Measurements from ENCODE around the gene DIP2C.
"Not testable (repeated sequence)": the region's sequence is repeated elsewhere in the genome, so short reads cannot be mapped to it uniquely, and the experiment has no call there.

The DIP2C gene

GRCh38 chr10:697097-697875 lies 7.8 kb upstream of the DIP2C start:
- DNase-seq, result no peak

GRCh38 chr10:695396-695795 lies 5.9 kb upstream of the DIP2C start:
- DNase-seq, result no peak

GRCh38 chr10:693506-693905 lies 4.0 kb upstream of the DIP2C start:
- no peak for DNase-seq

- DNase-seq, result no peak
Observed at GRCh38 chr10:692682-693351, 3.3 kb upstream of the DIP2C start.

- no peak for DNase-seq
Observed at GRCh38 chr10:691216-691615, 1.7 kb upstream of the DIP2C start.

GRCh38 chr10:690372-691161 lies 1.1 kb upstream of the DIP2C start:
- DNase-seq, result no peak

- no peak for DNase-seq
Observed at GRCh38 chr10:689121-689451, 382 bp downstream of the DIP2C start.

GRCh38 chr10:688312-689120 lies 952 bp downstream of the DIP2C start:
- DNase-seq, result no peak

- no peak for DNase-seq
Observed at GRCh38 chr10:687583-688311, 1.7 kb downstream of the DIP2C start.

GRCh38 chr10:686155-686931 lies 3.1 kb downstream of the DIP2C start:
- no peak for DNase-seq

GRCh38 chr10:685613-686012 lies 3.9 kb downstream of the DIP2C start:
- DNase-seq, result no peak

- no peak for DNase-seq
Observed at GRCh38 chr10:683448-684071, 5.9 kb downstream of the DIP2C start.

GRCh38 chr10:682931-683447 lies 6.5 kb downstream of the DIP2C start:
- no peak for DNase-seq

- DNase-seq, result no peak
Observed at GRCh38 chr10:681670-682318, 7.7 kb downstream of the DIP2C start.

- no peak for DNase-seq
Observed at GRCh38 chr10:680745-681144, 8.7 kb downstream of the DIP2C start.

- DNase-seq, result no peak
Observed at GRCh38 chr10:680146-680545, 9.3 kb downstream of the DIP2C start.

- DNase-seq, result no peak
Observed at GRCh38 chr10:679556-679955, 9.9 kb downstream of the DIP2C start.

GRCh38 chr10:678662-679005 lies 10.8 kb downstream of the DIP2C start:
- not testable (repeated sequence) for DNase-seq

GRCh38 chr10:677750-678661 lies 11.5 kb downstream of the DIP2C start:
- no peak for DNase-seq
